Lower leg skin (tissue), 4 donors: ENCODE results near the gene SDK2. TPM values are rescaled to one million over a fixed set of nuclear protein-coding genes. Genes with fewer than 3 reads are reported as not detected.

ENCODE experiments used
- DNase-seq, 2 donors: peaks; one replicate each; pipeline ENCODE4 v3.0.0-alpha.2; 2019; ENCODE audit warnings: low spot score in 2 of 2
- H3K4me3 ChIP-seq: fragments of 200-600 bp; sonication (generic); 2 replicates; pipeline ENCODE4 v1.5.1; 2017; ENCODE audit warnings: mild to moderate bottlenecking, low read depth; ENCODE audit not compliant: poor library complexity, severe bottlenecking
- POLR2A ChIP-seq, 2 donors: fragments of 450-650 bp; IDR thresholded peaks; one replicate each; pipeline ENCODE4 v1.6.1; 2016 to 2017; ENCODE audit warnings: antibody characterized with exemption in 2 of 2, mild to moderate bottlenecking in 1 of 2, moderate library complexity in 1 of 2
- WGBS, 2 donors: methylation state at CpG; one replicate each; pipeline ENCODE4 v1.1.5; 2018; 5-methylcytosine and 5-hydroxymethylcytosine counted together
- intact Hi-C: fragments of 100-400 bp; cut with DNase I; formaldehyde crosslinking; loops from one replicate; pipeline ENCODE4 v1.15.0; 2023; ENCODE audit warnings: low total_unique reads
- total RNA-seq, 4 donors: library from RNA; depleted of rRNA; stranded (reverse); fragments of >200 nt; gene quantifications; one replicate each; pipeline ENCODE4 v1.1.0, GENCODE V29; 2016
- TF ChIP-seq, protein P1 (sequence below), 3 donors: fragments of 450-650 bp; IDR thresholded peaks; one replicate each; pipeline ENCODE4 v1.5.1; 2016; ENCODE audit warnings: antibody characterized with exemption in 3 of 3, mild to moderate bottlenecking in 3 of 3, moderate library complexity in 2 of 3

The SDK2 gene
- total RNA-seq, 4 donors from 2014 or later = 1.5 to 4.4 (median 1.6) TPM

DNA sequence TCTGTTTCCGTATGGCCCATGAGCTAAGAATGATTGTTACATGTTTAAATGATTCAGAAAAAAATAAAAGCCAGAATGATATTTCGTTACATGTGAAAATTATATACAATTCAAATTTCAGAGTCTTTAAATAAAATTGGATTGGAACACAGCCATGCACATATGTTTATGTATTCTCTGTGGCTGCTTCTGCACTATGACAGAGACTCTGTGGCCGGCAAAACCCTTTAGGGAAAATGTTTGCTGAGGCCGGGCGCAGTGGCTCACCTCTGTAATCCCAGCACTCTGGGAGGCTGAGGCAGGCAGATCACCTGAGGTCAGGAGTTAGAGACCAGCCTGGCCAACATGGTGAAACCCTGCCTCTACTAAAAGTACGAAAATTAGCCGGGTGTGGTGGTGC, 316.6 kb downstream of the SDK2 start:
- intact Hi-C loops = no loop called here
- TF ChIP-seq, protein P1, sequence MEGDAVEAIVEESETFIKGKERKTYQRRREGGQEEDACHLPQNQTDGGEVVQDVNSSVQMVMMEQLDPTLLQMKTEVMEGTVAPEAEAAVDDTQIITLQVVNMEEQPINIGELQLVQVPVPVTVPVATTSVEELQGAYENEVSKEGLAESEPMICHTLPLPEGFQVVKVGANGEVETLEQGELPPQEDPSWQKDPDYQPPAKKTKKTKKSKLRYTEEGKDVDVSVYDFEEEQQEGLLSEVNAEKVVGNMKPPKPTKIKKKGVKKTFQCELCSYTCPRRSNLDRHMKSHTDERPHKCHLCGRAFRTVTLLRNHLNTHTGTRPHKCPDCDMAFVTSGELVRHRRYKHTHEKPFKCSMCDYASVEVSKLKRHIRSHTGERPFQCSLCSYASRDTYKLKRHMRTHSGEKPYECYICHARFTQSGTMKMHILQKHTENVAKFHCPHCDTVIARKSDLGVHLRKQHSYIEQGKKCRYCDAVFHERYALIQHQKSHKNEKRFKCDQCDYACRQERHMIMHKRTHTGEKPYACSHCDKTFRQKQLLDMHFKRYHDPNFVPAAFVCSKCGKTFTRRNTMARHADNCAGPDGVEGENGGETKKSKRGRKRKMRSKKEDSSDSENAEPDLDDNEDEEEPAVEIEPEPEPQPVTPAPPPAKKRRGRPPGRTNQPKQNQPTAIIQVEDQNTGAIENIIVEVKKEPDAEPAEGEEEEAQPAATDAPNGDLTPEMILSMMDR (IDR thresholded peaks at IDR 0.05) = no peak
- TF ChIP-seq POLR2A (IDR thresholded peaks at IDR 0.05) = no peak
- 87% methylated on average over 7 of the region's 7 CpGs for WGBS, 2 donors
- no peak overlapping the region for H3K4me3 ChIP-seq
- DNase-seq = no peak

DNA sequence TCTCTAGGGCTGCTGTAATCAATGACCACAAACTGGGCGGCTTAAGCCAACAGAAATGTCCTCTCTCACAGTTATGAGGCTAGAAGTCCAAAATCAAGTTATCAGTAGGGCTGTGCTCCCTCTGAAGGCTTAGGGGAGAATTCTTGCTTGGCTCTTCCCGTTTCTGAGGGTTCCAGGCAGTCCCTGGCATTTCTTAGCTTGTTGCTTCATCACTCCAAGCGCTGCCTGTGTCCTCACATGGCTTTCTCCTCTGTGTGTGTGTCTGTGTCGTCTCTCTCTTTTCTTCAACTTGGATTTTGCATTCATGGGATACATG, 318.8 kb downstream of the SDK2 start:
- no peak overlapping the region for H3K4me3 ChIP-seq
- no peak for TF ChIP-seq POLR2A (IDR thresholded peaks at IDR 0.05)
- TF ChIP-seq, protein P1 (IDR thresholded peaks at IDR 0.05) = peak in 1 of 3 donors; percentile 21
- intact Hi-C loops = no loop called here
- 31 to 35% methylated on average over 4 of the region's 4 CpGs for WGBS, 2 donors
- DNase-seq = peak in 1 of 2 donors; percentile 65

DNA sequence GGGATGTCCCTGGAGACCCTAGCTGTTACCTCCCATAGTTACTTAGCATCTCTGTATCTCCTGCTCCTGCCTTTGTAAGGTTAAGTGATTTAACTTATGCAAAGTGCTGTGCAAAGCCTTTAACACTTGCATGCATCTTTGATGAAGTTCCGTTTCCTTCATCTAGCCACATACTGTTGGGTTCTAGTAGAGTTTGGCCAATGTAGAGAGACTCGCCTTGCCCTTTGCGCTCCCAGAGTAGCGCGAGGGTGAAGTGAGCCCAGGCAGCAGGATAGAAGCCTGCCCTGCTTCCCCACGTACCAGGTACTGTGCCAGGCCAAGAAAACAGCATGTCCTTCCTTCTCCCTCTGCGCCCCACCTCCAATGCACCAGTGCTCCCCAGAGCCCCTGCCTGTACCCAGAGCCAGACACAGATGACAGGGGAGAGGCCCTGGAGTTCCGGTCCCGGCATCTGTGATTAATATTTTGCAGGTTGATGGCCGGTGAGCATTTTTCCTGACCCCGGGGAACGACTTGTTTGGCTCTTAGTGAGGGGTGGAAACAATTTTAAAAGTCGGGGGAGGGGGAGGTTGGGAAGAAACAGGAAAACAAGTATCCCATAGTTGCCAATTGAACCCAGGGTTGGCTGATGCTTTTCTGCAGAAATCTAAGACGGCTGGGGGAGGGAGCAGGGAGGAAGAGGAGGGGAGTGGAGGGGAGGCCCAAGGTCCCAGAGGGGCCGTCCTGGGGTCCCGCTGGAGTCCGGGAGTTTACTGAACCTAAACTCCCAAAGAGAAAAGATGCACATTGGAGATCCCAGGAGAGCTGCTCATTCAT, 319.3 kb downstream of the SDK2 start:
- WGBS, 2 donors = 68% methylated on average over 17 of the region's 17 CpGs
- H3K4me3 ChIP-seq = no peak overlapping the region
- TF ChIP-seq, protein P1 (IDR thresholded peaks at IDR 0.05) = no peak
- no peak for TF ChIP-seq POLR2A (IDR thresholded peaks at IDR 0.05)
- intact Hi-C loops = no loop called here
- no peak for DNase-seq

DNA sequence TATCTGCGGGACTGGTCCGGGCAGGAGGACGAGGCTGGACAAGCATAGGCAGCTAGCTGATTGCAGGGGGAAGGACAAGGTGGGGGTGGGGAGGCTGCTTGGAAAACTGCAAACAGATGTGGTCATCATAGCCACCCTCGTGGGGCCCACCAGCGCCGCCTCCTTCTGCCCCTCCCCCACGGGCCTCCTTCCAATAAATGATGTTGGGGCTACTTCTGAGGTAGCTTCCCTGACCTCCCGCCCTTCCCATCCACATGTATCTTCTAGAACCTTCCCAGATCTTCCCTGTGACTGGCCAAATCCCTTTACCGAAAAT, 320.1 kb downstream of the SDK2 start:
- intact Hi-C loops = no loop called here
- DNase-seq = no peak
- WGBS, 2 donors = 34 to 41% methylated on average over 9 of the region's 9 CpGs
- no peak overlapping the region for H3K4me3 ChIP-seq
- TF ChIP-seq, protein P1 (IDR thresholded peaks at IDR 0.05) = no peak
- TF ChIP-seq POLR2A (IDR thresholded peaks at IDR 0.05) = no peak

DNA sequence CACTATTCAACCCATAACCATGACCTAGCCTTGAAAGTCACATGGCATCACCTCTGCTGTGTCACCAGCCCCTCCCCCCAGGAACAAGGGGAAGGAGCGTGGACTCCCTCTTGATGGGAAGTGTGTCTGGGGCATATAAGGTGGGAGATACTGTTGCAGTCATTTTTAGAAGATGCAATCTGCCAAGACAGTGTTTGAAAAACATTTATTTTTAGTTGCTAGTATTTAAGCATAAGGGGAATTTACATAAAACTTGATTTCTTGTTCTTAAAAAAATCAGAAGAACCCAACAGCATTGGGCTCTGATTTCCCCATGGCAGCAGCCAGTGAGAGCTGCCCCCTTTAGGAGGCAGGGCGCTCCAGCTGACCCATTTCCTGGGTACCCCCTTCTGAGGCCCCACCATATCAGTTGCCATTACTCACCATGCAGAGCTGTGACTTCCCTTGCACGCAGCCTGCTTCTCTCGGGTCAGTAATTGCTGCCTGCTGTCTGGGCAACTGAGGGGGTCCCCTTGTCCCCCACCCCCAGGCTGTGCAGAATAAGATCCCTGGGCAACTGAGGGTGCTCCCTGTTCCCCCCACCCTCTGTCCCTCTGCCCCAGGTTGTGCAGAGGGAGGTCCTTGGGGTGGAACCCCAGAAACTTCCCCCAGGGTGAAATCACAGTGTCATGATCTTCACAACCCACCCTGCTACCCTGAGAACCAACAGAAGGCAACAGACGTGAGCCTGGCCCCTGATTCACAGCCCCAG, 320.7 kb downstream of the SDK2 start:
- TF ChIP-seq, protein P1 (IDR thresholded peaks at IDR 0.05) = no peak
- no peak for TF ChIP-seq POLR2A (IDR thresholded peaks at IDR 0.05)
- intact Hi-C loops = no loop called here
- WGBS, 2 donors = 40 to 54% methylated on average over 5 of the region's 5 CpGs
- no peak for DNase-seq
- H3K4me3 ChIP-seq = no peak overlapping the region
